Measurements from ENCODE around the gene COMMD8. TPM values are rescaled to one million over a fixed set of nuclear protein-coding genes. Genes with fewer than 3 reads are reported as not detected.

Gene COMMD8
- total and polyA plus RNA-seq, 10 of the 15 experiments (the other 5 are each of a cell fraction or from before 2014, with no cell fraction given), result 27.6 to 156 (median 48.4) TPM

DNA sequence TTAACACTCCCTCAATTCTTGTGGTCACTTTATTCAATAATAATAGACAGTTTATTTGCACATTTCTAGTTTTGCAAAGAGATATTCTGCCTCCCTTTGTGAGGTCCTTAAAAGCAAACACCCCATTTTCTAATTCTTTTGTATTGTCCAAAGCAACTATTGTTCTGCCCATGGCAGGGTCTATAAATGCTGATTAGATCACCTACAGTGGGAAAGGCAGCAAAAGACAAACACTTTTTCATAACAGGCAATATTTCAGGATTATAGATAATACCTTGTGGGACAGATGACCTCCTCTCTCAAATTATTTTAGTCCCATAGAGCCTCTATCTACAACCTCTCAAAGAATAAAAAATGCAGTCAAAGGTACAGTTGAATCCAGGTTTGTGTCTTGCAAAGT lies 28.6 kb downstream of the COMMD8 start (continued):
- TF ChIP-seq, protein P1, sequence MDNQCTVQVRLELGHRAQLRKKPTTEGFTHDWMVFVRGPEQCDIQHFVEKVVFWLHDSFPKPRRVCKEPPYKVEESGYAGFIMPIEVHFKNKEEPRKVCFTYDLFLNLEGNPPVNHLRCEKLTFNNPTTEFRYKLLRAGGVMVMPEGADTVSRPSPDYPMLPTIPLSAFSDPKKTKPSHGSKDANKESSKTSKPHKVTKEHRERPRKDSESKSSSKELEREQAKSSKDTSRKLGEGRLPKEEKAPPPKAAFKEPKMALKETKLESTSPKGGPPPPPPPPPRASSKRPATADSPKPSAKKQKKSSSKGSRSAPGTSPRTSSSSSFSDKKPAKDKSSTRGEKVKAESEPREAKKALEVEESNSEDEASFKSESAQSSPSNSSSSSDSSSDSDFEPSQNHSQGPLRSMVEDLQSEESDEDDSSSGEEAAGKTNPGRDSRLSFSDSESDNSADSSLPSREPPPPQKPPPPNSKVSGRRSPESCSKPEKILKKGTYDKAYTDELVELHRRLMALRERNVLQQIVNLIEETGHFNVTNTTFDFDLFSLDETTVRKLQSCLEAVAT (IDR thresholded peaks at IDR 0.05), result no peak
- TF ChIP-seq HDGF (IDR thresholded peaks at IDR 0.05) (no peak), SMC3 (IDR thresholded peaks at IDR 0.05; ENCODE audit: borderline replicate concordance, low read length) (no peak), POLR2AphosphoS2 (IDR thresholded peaks at IDR 0.05; ENCODE audit: low read depth, low read length) (no peak), ZNF207 (IDR thresholded peaks at IDR 0.05; ENCODE audit: borderline replicate concordance) (no peak), E4F1 (IDR thresholded peaks at IDR 0.05; ENCODE audit: borderline replicate concordance, partially characterized antibody) (no peak), RBBP5 (conservative IDR thresholded peaks at IDR 0.05) (no peak), ZBTB11 (CRISPR knock-in tag; IDR thresholded peaks at IDR 0.05) (no peak), NFYB (IDR thresholded peaks at IDR 0.05; ENCODE audit: insufficient read depth, low read depth, low read length) (no peak)
- TF ChIP-seq, protein P2, sequence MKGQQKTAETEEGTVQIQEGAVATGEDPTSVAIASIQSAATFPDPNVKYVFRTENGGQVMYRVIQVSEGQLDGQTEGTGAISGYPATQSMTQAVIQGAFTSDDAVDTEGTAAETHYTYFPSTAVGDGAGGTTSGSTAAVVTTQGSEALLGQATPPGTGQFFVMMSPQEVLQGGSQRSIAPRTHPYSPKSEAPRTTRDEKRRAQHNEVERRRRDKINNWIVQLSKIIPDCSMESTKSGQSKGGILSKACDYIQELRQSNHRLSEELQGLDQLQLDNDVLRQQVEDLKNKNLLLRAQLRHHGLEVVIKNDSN (IDR thresholded peaks at IDR 0.05; ENCODE audit: borderline replicate concordance, extremely low read length, insufficient read depth, low read depth, low read length), result no peak
- TF ChIP-seq, protein P3, sequence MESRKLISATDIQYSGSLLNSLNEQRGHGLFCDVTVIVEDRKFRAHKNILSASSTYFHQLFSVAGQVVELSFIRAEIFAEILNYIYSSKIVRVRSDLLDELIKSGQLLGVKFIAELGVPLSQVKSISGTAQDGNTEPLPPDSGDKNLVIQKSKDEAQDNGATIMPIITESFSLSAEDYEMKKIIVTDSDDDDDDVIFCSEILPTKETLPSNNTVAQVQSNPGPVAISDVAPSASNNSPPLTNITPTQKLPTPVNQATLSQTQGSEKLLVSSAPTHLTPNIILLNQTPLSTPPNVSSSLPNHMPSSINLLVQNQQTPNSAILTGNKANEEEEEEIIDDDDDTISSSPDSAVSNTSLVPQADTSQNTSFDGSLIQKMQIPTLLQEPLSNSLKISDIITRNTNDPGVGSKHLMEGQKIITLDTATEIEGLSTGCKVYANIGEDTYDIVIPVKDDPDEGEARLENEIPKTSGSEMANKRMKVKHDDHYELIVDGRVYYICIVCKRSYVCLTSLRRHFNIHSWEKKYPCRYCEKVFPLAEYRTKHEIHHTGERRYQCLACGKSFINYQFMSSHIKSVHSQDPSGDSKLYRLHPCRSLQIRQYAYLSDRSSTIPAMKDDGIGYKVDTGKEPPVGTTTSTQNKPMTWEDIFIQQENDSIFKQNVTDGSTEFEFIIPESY (IDR thresholded peaks at IDR 0.05), result no peak
